Measurements from ENCODE around the gene BCAN.

BCAN gene

DNA sequence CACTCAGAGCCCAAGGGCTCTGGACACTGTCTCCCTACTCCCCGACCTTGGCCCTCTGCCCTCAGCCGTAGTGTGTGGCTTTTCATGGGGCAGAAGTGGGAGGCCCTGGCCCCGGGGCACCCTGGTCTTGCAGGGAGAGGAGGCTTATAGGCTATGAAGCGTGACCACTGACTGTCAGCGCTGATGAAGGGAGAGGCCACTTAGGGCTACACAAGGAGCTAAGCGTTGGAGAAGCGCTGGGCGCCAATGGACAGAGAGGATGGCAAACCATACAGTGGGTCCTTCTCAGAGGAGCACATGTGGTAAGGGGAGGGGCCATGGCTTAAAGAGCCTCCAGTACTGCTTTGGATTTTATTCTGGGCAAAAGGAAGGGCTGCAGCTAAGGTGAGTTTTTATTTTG, 55.6 kb downstream of the BCAN start:
- Histone ChIP-seq H3K4me3 (ENCODE audit: low read length) (no peak overlapping the region), H3K9ac (ENCODE audit: low read length) (no peak overlapping the region), H3K9me3 (ENCODE audit: control insufficient read depth, low read length) (no peaks in the 10 kb centered on the region), H3K4me1 (ENCODE audit: control insufficient read depth, insufficient read depth, low read length) (peaks cover 10% of the 10 kb centered on the region), H3K36me3 (ENCODE audit: control insufficient read depth, insufficient read depth, low read length, severe bottlenecking) (peaks cover 6% of the 10 kb centered on the region), H3K27me3 (replicated peaks; ENCODE audit: control insufficient read depth, insufficient read depth, low read length) (no peaks in the 10 kb centered on the region)
- DNase-seq (ENCODE audit: low read depth): no peak

DNA sequence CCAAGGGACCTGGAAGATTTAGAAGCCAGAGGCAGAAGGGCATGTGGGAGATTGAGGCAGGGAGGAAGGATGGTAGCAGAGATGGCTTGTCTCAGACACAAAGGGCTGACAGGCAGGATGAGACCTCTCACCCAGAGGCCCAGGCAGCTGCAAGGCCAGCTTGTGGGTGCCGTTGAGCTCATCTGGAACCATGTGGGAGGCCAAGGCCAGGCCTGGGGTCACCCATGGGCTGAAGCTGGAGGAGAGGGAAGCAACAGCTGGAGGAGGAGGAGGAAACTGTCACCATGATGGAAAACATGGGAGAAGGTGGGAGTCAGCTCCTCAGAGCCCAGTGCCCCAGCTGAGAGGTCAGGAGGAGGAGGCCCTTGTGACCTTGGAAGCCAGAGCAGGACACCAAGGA, 57.1 kb downstream of the BCAN start:
- Histone ChIP-seq H3K9me3 (ENCODE audit: control insufficient read depth, low read length) (no peaks in the 10 kb centered on the region), H3K36me3 (ENCODE audit: control insufficient read depth, insufficient read depth, low read length, severe bottlenecking) (peaks cover 6% of the 10 kb centered on the region), H3K9ac (ENCODE audit: low read length) (no peak overlapping the region), H3K4me3 (ENCODE audit: low read length) (no peak overlapping the region), H3K27me3 (replicated peaks; ENCODE audit: control insufficient read depth, insufficient read depth, low read length) (no peaks in the 10 kb centered on the region), H3K4me1 (ENCODE audit: control insufficient read depth, insufficient read depth, low read length) (peaks cover 19% of the 10 kb centered on the region)
- no peak for DNase-seq (ENCODE audit: low read depth)

DNA sequence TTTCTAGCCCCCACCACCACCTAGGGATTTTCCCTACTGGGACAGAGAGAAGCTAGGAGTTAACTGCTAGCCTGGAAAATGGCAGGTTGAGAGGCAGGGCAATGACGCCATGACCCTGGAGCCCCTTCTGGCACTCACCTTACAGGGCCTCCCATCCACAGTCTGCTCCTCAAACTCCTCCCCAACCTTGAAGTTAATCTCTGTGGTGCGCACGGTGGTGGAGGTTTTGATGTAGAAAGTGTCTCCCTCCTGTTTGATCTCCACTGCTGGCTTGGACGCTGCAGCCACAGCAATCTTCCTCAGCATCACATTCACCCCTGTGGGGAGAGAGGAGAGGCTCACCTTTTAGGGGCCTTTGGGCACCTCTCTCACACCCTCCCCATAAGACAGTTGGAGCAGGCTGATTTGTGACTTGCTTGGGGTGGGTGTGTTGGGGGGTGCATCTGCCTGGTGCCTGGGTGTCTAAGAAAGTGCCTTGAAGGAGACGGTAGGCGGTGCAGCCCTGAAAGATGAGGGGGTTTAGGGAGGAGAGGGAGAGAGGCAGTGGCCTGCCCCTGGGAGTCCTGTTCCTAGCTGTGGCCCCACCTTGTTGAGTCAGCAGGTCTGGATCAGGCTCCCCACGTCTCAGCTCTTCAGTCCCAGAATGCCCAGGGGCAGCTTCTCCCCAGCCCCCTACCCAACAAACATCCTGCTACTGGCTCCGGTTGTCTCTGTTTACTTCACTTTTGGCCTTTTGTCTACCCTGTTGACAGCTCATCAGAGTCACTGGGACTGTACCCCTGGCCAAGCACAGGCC, 59.0 kb downstream of the BCAN start:
- H3K9me3 ChIP-seq (ENCODE audit: control insufficient read depth, low read length): no peaks in the 10 kb centered on the region
- DNase-seq (ENCODE audit: low read depth): no peak
- peaks cover 33% of the 10 kb centered on the region for H3K4me1 ChIP-seq (ENCODE audit: control insufficient read depth, insufficient read depth, low read length)
- H3K27me3 ChIP-seq (replicated peaks; ENCODE audit: control insufficient read depth, insufficient read depth, low read length): no peaks in the 10 kb centered on the region
- H3K36me3 ChIP-seq (ENCODE audit: control insufficient read depth, insufficient read depth, low read length, severe bottlenecking): peaks cover 6% of the 10 kb centered on the region
- H3K4me3 ChIP-seq (ENCODE audit: low read length): no peak overlapping the region
- H3K9ac ChIP-seq (ENCODE audit: low read length): no peak overlapping the region

DNA sequence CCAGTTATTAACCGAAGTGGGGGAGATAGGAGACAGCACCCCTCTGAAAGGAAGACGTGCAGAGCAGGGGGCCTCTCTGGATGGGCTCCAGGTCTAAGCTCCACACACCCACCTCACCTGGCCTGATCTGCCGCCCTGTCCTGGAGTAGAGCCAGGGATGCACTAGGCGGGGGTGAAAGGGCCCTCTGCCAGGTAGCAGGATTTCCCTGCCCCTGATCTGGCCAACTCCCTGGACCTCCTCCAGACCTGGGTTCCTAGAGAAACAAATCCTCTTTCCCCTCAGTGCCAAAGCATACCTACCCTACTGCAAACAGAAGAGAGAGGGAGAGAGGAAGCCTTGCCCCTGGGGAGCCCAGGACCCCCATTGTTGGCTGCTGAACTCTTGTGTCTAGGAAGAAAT, 61.4 kb downstream of the BCAN start:
- peak overlapping the region; percentile 83 for H3K9ac ChIP-seq (ENCODE audit: low read length)
- no peaks in the 10 kb centered on the region for H3K27me3 ChIP-seq (replicated peaks; ENCODE audit: control insufficient read depth, insufficient read depth, low read length)
- H3K4me3 ChIP-seq (ENCODE audit: low read length): no peak overlapping the region
- H3K9me3 ChIP-seq (ENCODE audit: control insufficient read depth, low read length): no peaks in the 10 kb centered on the region
- no peak for DNase-seq (ENCODE audit: low read depth)
- peaks cover 56% of the 10 kb centered on the region for H3K4me1 ChIP-seq (ENCODE audit: control insufficient read depth, insufficient read depth, low read length)
- H3K36me3 ChIP-seq (ENCODE audit: control insufficient read depth, insufficient read depth, low read length, severe bottlenecking): peaks cover 6% of the 10 kb centered on the region

DNA sequence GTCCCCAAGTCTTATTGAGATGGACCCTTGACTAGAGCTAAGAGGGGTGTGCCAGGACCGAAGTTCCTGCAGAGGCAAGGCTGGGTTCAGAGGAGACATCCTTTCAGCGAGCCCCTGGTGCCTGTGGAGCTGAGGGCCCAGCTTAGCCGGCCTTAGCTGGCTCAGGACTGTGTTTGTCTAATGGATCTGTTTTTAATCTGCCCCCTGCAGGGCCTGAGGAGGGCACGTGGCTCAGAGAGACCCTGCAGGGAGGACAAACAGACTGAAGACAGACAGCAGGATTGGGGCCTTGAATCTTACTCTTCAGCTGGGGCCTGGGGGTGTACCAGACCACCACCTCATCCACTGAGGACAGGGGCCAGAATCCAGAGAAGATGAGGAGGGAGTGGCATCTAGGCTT, 61.8 kb downstream of the BCAN start:
- peak; percentile 36 for DNase-seq (ENCODE audit: low read depth)
- Histone ChIP-seq H3K9me3 (ENCODE audit: control insufficient read depth, low read length) (no peaks in the 10 kb centered on the region), H3K9ac (ENCODE audit: low read length) (peak overlapping the region; percentile 83), H3K4me1 (ENCODE audit: control insufficient read depth, insufficient read depth, low read length) (peaks cover 60% of the 10 kb centered on the region), H3K36me3 (ENCODE audit: control insufficient read depth, insufficient read depth, low read length, severe bottlenecking) (peaks cover 6% of the 10 kb centered on the region), H3K27me3 (replicated peaks; ENCODE audit: control insufficient read depth, insufficient read depth, low read length) (no peaks in the 10 kb centered on the region), H3K4me3 (ENCODE audit: low read length) (peak overlapping the region; percentile 74)

DNA sequence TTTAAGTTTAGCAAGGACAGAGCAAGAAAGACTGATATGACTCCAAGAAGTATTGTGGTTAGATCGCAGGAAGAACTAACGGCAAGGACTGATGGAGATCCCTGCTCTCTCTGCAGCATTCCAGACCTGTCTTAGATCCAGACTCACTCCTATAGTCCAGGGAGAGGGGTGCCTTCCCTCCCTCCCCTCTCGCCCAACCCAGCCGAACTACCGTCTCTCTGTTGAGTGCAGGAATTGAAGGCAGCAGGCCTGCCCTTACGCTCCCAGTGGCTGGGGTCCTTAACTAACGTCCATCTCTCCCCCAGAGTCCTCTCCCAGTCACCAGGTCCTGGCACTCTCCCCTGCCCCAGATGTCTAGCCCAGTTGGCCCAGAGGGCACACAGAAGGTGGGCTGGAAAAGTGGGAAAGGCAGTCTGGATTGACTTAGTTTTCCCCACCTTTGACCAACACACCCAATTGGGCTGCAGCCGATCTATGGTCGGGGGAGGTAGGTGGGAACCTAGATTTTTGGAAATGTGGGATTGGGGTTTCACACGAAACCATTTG, 62.3 kb downstream of the BCAN start:
- H3K27me3 ChIP-seq (replicated peaks; ENCODE audit: control insufficient read depth, insufficient read depth, low read length): no peaks in the 10 kb centered on the region
- DNase-seq (ENCODE audit: low read depth): no peak
- peak overlapping the region; percentile 74 for H3K4me3 ChIP-seq (ENCODE audit: low read length)
- peak overlapping the region; percentile 83 for H3K9ac ChIP-seq (ENCODE audit: low read length)
- H3K4me1 ChIP-seq (ENCODE audit: control insufficient read depth, insufficient read depth, low read length): peaks cover 61% of the 10 kb centered on the region
- H3K36me3 ChIP-seq (ENCODE audit: control insufficient read depth, insufficient read depth, low read length, severe bottlenecking): peaks cover 6% of the 10 kb centered on the region
- H3K9me3 ChIP-seq (ENCODE audit: control insufficient read depth, low read length): no peaks in the 10 kb centered on the region

DNA sequence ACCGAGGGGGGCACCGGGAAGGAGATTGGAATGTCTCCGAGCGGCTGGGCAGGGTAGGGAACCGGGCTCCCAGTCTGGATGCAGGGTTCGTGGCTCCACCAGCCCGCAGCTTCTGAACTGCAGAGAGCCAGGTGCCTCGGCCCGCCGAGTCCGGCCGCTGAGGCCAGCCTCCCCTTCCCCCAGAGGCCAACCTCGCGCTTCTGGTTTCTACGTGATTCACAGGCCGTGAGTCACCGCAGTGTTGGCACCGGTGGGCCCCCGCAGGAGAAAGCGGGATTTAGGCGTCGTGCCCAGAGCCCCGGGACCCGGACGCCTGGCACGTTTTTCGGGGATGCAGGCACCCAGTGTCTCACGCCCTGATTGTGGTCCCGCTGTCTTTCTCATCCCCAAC, 63.0 kb downstream of the BCAN start:
- DNase-seq (ENCODE audit: low read depth): peak; percentile 88
- Histone ChIP-seq H3K27me3 (replicated peaks; ENCODE audit: control insufficient read depth, insufficient read depth, low read length) (no peaks in the 10 kb centered on the region), H3K36me3 (ENCODE audit: control insufficient read depth, insufficient read depth, low read length, severe bottlenecking) (peaks cover 5% of the 10 kb centered on the region), H3K4me1 (ENCODE audit: control insufficient read depth, insufficient read depth, low read length) (peaks cover 67% of the 10 kb centered on the region), H3K9me3 (ENCODE audit: control insufficient read depth, low read length) (no peaks in the 10 kb centered on the region), H3K4me3 (ENCODE audit: low read length) (peak overlapping the region; percentile 74), H3K9ac (ENCODE audit: low read length) (peak overlapping the region; percentile 83)

DNA sequence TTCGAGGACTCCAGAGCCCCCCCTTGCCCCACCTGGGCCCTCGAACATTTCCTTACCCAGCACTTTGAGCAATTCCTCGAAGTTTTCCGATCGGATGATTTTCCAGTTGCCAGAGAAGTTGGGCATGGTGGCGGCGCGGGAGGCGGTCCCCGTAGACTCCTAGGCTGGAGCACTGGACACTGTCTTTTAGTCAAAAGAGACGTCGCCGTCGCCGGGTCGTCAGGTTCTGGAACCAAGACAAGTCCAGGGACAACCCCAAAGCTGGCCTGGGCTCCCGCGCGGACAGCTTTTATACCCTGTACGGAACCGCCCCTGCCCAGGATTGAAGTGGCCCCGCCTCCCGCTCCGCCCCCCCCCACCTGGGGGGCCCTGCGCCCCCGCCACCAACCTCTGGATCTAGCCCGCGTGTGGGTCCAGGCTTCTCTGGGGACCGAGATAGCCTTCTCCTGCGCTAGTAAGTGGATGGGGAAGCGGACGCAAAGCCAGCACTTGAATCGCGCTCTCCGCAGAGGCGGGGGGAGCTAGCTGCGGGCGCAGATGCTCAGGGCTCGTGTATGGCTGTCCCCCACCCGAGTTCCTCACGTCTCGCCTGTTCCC, 63.5 kb downstream of the BCAN start, which contains the start of gene CRABP2:
Gene CRABP2 (minus strand): TSS at position 263 of the 597 bp plus-strand sequence. CDS start 137 bp downstream, at position 126.
- peak within 1 kb of the TSS; percentile 83 for H3K9ac ChIP-seq (ENCODE audit: low read length)
- H3K4me1 ChIP-seq (ENCODE audit: control insufficient read depth, insufficient read depth, low read length): peaks cover 72% of the 10 kb centered on the region
- no peaks in the 10 kb centered on the region for H3K27me3 ChIP-seq (replicated peaks; ENCODE audit: control insufficient read depth, insufficient read depth, low read length)
- H3K4me3 ChIP-seq (ENCODE audit: low read length): peak within 1 kb of the TSS; percentile 75
- no peaks in the 10 kb centered on the region for H3K9me3 ChIP-seq (ENCODE audit: control insufficient read depth, low read length)
- peak; percentile 59 for DNase-seq (ENCODE audit: low read depth)
- H3K36me3 ChIP-seq (ENCODE audit: control insufficient read depth, insufficient read depth, low read length, severe bottlenecking): peaks cover under 1% of the 10 kb centered on the region

DNA sequence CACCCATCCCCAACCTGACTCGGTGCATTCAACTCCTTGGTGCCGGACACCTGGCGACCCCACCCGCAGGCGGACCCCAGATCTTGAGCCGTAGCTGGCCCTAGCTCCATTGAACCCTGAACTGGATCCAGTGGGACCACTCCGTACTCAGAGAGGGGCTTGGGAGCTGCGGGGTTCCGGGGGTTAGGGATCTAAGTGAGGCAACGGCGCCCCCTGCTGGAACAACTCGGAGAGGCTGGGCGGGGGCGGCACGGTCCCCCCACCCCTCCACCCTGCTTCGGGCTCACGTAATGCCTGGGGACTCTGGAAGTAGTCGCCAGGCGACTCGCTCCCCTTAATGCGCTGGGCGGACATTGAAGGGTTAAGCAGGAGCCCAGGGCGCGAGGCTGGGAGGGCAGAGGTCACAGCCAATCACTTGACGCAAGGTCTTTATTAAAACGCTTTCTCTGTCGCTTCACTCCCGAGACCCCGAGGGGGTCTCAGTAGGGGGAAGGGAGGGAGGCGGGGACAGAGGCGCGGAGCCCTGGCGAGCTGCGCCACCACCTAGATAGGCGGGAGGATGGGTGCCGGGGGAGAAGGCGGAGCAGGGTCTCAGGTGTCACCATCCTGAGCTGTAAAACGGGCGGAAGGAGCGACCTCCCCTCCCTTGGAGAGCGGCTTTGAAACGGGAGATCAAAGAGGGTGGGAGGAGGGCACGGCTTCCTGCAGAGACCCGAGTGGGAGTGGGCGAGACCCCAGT, 64.2 kb downstream of the BCAN start:
- Histone ChIP-seq H3K4me3 (ENCODE audit: low read length) (peak overlapping the region; percentile 75), H3K36me3 (ENCODE audit: control insufficient read depth, insufficient read depth, low read length, severe bottlenecking) (no peaks in the 10 kb centered on the region)

DNA sequence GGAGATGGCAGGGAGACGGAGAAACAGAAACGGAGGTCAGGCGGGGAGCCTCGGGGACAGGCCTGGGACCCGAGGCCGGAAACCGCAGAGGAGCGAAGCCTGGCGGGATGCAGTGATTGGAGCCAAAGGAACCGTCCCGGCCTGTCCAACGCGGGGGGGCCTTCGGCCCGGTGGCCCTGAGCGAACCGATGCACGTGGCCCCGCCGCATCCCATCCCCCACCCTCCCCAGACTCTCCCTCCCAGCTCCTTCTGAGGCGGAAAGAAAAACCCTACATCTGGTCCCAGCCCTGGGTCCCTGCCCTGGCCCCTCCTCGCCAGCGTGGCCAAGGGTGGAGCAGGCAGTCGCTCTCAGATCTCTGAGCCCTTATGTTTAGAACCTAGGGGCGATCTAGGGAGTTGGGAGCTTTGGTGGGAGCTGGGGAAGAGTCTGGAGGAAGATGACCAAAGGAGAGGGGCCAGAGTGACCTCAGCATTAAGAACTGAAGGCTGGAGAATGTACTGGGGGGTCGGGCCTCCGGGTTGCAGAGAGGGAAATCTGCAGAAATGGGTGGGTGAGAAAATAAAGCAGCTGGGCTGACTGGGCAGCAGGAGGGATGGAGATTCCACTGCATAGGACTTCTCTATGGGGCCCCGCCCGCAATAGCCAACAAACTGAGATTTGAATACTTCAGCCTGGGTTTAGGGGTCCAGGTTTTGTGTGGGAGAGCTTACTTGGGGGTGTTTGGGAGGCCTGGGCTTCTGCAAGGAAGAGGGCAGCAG, 64.9 kb downstream of the BCAN start:
- DNase-seq (ENCODE audit: low read depth): peak; percentile 78
- H3K4me1 ChIP-seq (ENCODE audit: control insufficient read depth, insufficient read depth, low read length): peaks cover 78% of the 10 kb centered on the region
- H3K9me3 ChIP-seq (ENCODE audit: control insufficient read depth, low read length): no peaks in the 10 kb centered on the region

More for the DNA sequence above, 64.2 kb downstream of the BCAN start:
- DNase-seq (ENCODE audit: low read depth): peak; percentile 88
- H3K9ac ChIP-seq (ENCODE audit: low read length): peak overlapping the region; percentile 83
- peaks cover 78% of the 10 kb centered on the region for H3K4me1 ChIP-seq (ENCODE audit: control insufficient read depth, insufficient read depth, low read length)
- no peaks in the 10 kb centered on the region for H3K27me3 ChIP-seq (replicated peaks; ENCODE audit: control insufficient read depth, insufficient read depth, low read length)
- no peaks in the 10 kb centered on the region for H3K9me3 ChIP-seq (ENCODE audit: control insufficient read depth, low read length)

More for the DNA sequence above, 64.9 kb downstream of the BCAN start:
- no peaks in the 10 kb centered on the region for H3K27me3 ChIP-seq (replicated peaks; ENCODE audit: control insufficient read depth, insufficient read depth, low read length)
- no peaks in the 10 kb centered on the region for H3K36me3 ChIP-seq (ENCODE audit: control insufficient read depth, insufficient read depth, low read length, severe bottlenecking)
- H3K4me3 ChIP-seq (ENCODE audit: low read length): peak overlapping the region; percentile 75
- peak overlapping the region; percentile 83 for H3K9ac ChIP-seq (ENCODE audit: low read length)
